Keratinocyte (primary cell): ENCODE data around the gene PRIMA1. TPM values are rescaled to one million over a fixed set of nuclear protein-coding genes. Genes with fewer than 3 reads are reported as not detected.

ENCODE experiments used
- DNase-seq: peaks from one replicate; pipeline ENCODE4 v3.0.0-alpha.2; 2011; ENCODE audit warnings: low read depth, missing footprints, low spot score
- FAIRE-seq: peaks from 2 replicates; lab custom pipeline; 2011; peaks lifted over from hg19 to GRCh38; lab: Jason Lieb, UNC
- H2AFZ ChIP-seq: 2 replicates; pipeline ENCODE4 v1.6.0; 2012; ENCODE audit warnings: low read length, control low read depth, inconsistent platforms; ENCODE audit not compliant: control insufficient read depth
- H3K27ac ChIP-seq: 2 replicates; pipeline ENCODE4 v1.5.1; 2011; ENCODE audit warnings: low read length; ENCODE audit not compliant: control insufficient read depth, insufficient read depth
- H3K27me3 ChIP-seq: 3 replicates; pipeline ENCODE4 v1.6.0; 2011; ENCODE audit warnings: low read length; ENCODE audit not compliant: control insufficient read depth, insufficient read depth; ENCODE audit errors: extremely low read depth
- H3K36me3 ChIP-seq, 2 experiments: 2 replicates in 1 of 2; 3 replicates in 1 of 2; pipeline ENCODE4 v1.5.1; 2011; ENCODE audit warnings: low read length in 2 of 2, mild to moderate bottlenecking in 1 of 2; ENCODE audit not compliant: control insufficient read depth in 2 of 2, insufficient read depth in 2 of 2; ENCODE audit errors: extremely low read depth in 1 of 2
- H3K4me1 ChIP-seq: 3 replicates; pipeline ENCODE4 v1.5.1; 2011; ENCODE audit warnings: low read length; ENCODE audit not compliant: control insufficient read depth, insufficient read depth; ENCODE audit errors: extremely low read depth
- H3K4me2 ChIP-seq: 3 replicates; pipeline ENCODE4 v1.6.0; 2011; ENCODE audit warnings: low read depth, low read length; ENCODE audit not compliant: control insufficient read depth, insufficient read depth; ENCODE audit errors: extremely low read depth
- H3K4me3 ChIP-seq, 3 experiments: fragments of 200-600 bp in 1 of 3; sonication (generic) in 1 of 3; 2 replicates in 2 of 3; 3 replicates in 1 of 3; pipeline ENCODE4 v1.5.1; 2011 to 2016; ENCODE audit warnings: low read length in 3 of 3, mild to moderate bottlenecking in 3 of 3, control low read depth in 2 of 3, inconsistent platforms in 1 of 3, low read depth in 1 of 3, mixed read lengths in 1 of 3, mixed run types in 1 of 3, moderate library complexity in 1 of 3; ENCODE audit not compliant: control insufficient read depth in 2 of 3, insufficient read depth in 2 of 3; ENCODE audit errors: extremely low read depth in 1 of 3
- H3K79me2 ChIP-seq: 2 replicates; pipeline ENCODE4 v1.6.0; 2012; ENCODE audit warnings: low read length; ENCODE audit not compliant: control insufficient read depth, insufficient read depth
- H3K9ac ChIP-seq: 3 replicates; pipeline ENCODE4 v1.6.0; 2011; ENCODE audit warnings: low read length; ENCODE audit not compliant: control insufficient read depth, insufficient read depth; ENCODE audit errors: extremely low read depth
- H3K9me1 ChIP-seq: 3 replicates; pipeline ENCODE4 v1.6.0; 2011; ENCODE audit warnings: low read length; ENCODE audit not compliant: control insufficient read depth, insufficient read depth; ENCODE audit errors: extremely low read depth
- H3K9me3 ChIP-seq: 2 replicates; pipeline ENCODE4 v1.5.1; 2012; ENCODE audit warnings: low read depth, low read length; ENCODE audit not compliant: control insufficient read depth
- H4K20me1 ChIP-seq: 3 replicates; pipeline ENCODE4 v1.6.0; 2011; ENCODE audit warnings: low read length; ENCODE audit not compliant: control insufficient read depth, insufficient read depth; ENCODE audit errors: extremely low read depth
- CTCF ChIP-seq, 3 experiments: IDR thresholded peaks in 1 of 3; conservative IDR thresholded peaks in 1 of 3; optimal IDR thresholded peaks in 1 of 3; 2 replicates in 2 of 3; 3 replicates in 1 of 3; pipeline versions ENCODE3 to v1.5.1; 2011; ENCODE audit warnings: low read length in 3 of 3, mild to moderate bottlenecking in 3 of 3, moderate library complexity in 2 of 3, control low read depth in 1 of 3, inconsistent platforms in 1 of 3; ENCODE audit not compliant: insufficient read depth in 2 of 3; ENCODE audit errors: extremely low read depth in 1 of 3
- EZH2 ChIP-seq: IDR thresholded peaks from one replicate; pipeline ENCODE4 v1.6.1; 2012; ENCODE audit warnings: inconsistent platforms, mild to moderate bottlenecking, low read length, moderate library complexity
- dilution Hi-C: fragments of 300-500 bp; cut with MboI; formaldehyde crosslinking; loops from one replicate; pipeline ENCODE4 v1.7.0; 2020; ENCODE audit warnings: low sequenced_read_pairs; ENCODE audit not compliant: extremely low pct_ligation_motif_present
- polyA plus RNA-seq, 5 experiments: library from polyadenylated mRNA; depleted of rRNA in 3 of 5; stranded (reverse) in 3 of 5; stranded (forward) in 1 of 5; unstranded in 1 of 5; fragments of >200 nt; gene quantifications; 1 replicate in 1 of 5; 2 replicates in 3 of 5; 3 replicates in 1 of 5; pipeline versions ENCODE4 v1.2.1 to v1.2.3, GENCODE V29; 2011 to 2012; ENCODE audit warnings: missing spikeins in 2 of 5, low read depth in 1 of 5, low replicate concordance in 1 of 5

The PRIMA1 gene
- polyA plus RNA-seq, 1 donor (not counting 4 experiments of a cell fraction or from before 2014, with no cell fraction given), result not detected

GRCh38 chr14:93797536-93797935, 9.3 kb upstream of the PRIMA1 start:
- Histone ChIP-seq H4K20me1 (no peaks in the 10 kb centered on the region), H3K9me3 (no peaks in the 10 kb centered on the region), H3K79me2 (no peaks in the 10 kb centered on the region), H3K9ac (no peak overlapping the region), H3K27me3 (no peaks in the 10 kb centered on the region), H2AFZ (no peak overlapping the region), H3K36me3 (no peaks in the 10 kb centered on the region), H3K4me1 (peaks cover 5% of the 10 kb centered on the region), H3K9me1 (no peaks in the 10 kb centered on the region), H3K4me2 (no peak overlapping the region), H3K27ac (no peak overlapping the region), H3K4me3 (no peak overlapping the region)
- no peak for FAIRE-seq
- DNase-seq, result no peak
- dilution Hi-C loops, result no loop called here
- no peak for TF ChIP-seq CTCF (optimal IDR thresholded peaks at IDR 0.05 in 1 of 3, IDR thresholded peaks at IDR 0.05 in 1 of 3, conservative IDR thresholded peaks at IDR 0.05 in 1 of 3; ENCODE audit: extremely low read depth in 1 of 3, insufficient read depth in 2 of 3, low read length in 3 of 3)
- no peak for TF ChIP-seq EZH2

- no peak for TF ChIP-seq EZH2
- no peak for TF ChIP-seq CTCF (optimal IDR thresholded peaks at IDR 0.05 in 1 of 3, IDR thresholded peaks at IDR 0.05 in 1 of 3, conservative IDR thresholded peaks at IDR 0.05 in 1 of 3; ENCODE audit: extremely low read depth in 1 of 3, insufficient read depth in 2 of 3, low read length in 3 of 3)
- H3K36me3 ChIP-seq, result no peaks in the 10 kb centered on the region
- H3K79me2 ChIP-seq, result no peaks in the 10 kb centered on the region
- no peak for FAIRE-seq
- no peaks in the 10 kb centered on the region for H3K9me1 ChIP-seq
- peaks cover 5% of the 10 kb centered on the region for H3K4me1 ChIP-seq
- no peaks in the 10 kb centered on the region for H3K27me3 ChIP-seq
- H4K20me1 ChIP-seq, result no peaks in the 10 kb centered on the region
- dilution Hi-C loops, result no loop called here
- H3K9me3 ChIP-seq, result no peaks in the 10 kb centered on the region
- no peak overlapping the region for H3K4me2 ChIP-seq
- H3K9ac ChIP-seq, result no peak overlapping the region
- DNase-seq, result no peak
- H2AFZ ChIP-seq, result no peak overlapping the region
- no peak overlapping the region for H3K4me3 ChIP-seq
- no peak overlapping the region for H3K27ac ChIP-seq
Observed at GRCh38 chr14:93797071-93797470, 8.8 kb upstream of the PRIMA1 start.
